Measurements from ENCODE around the gene TCAF1.
"Not testable (repeated sequence)": the region's sequence is repeated elsewhere in the genome, so short reads cannot be mapped to it uniquely, and the experiment has no call there.

DNA sequence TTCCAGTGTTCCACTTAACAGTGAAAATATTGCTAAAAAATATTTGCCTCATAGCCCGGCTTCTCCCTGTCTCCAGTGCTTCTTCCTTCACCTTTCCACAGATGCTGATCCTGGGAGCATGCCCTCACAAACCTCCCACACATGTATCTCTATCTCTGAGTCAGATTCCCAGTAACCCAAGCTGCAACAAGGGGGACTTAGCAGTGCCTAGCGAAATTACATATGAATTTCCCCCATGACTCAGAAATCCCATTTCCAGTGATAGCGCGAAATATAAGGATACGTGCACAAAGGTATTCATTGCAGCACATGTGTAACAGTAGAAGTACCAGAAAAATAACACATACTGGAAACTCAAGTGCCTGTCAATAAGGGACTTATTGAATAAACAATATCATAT is 75.4 kb downstream of the TCAF1 start:
- not testable (repeated sequence) for TF ChIP-seq POLR2A (IDR thresholded peaks at IDR 0.05; ENCODE audit: low read depth, low read length); POLR2AphosphoS5 (IDR thresholded peaks at IDR 0.05; ENCODE audit: low read depth, low read length); TAF1 (IDR thresholded peaks at IDR 0.05; ENCODE audit: low read depth, low read length); SPI1 (IDR thresholded peaks at IDR 0.05; ENCODE audit: low read depth, low read length); PAX5 (IDR thresholded peaks at IDR 0.05; ENCODE audit: insufficient read depth, low read length, severe bottlenecking)
